GM19240 (cell line): ENCODE measurements around the gene WNT8A.

Experiments
- DNase-seq: peaks from one replicate; pipeline ENCODE4 v3.0.0; 2011; ENCODE audit warnings: low spot score; ENCODE audit not compliant: insufficient read length

The WNT8A gene

GRCh38 chr5:138082033-138082432, 1.8 kb upstream of the WNT8A start:
- DNase-seq = no peak

GRCh38 chr5:138091685-138092084, 7.9 kb downstream of the WNT8A start:
- no peak for DNase-seq

GRCh38 chr5:138092301-138092700, 8.5 kb downstream of the WNT8A start:
- no peak for DNase-seq

- DNase-seq = no peak
Measured at GRCh38 chr5:138093036-138093435, 9.2 kb downstream of the WNT8A start.

GRCh38 chr5:138095100-138095907, 11.5 kb downstream of the WNT8A start:
- no peak for DNase-seq

- DNase-seq = no peak
Measured at GRCh38 chr5:138096363-138096762, 12.5 kb downstream of the WNT8A start.

GRCh38 chr5:138096997-138097828, 13.4 kb downstream of the WNT8A start:
- no peak for DNase-seq

- no peak for DNase-seq
Measured at GRCh38 chr5:138102454-138103318, 18.9 kb downstream of the WNT8A start.

GRCh38 chr5:138103319-138103637, 19.4 kb downstream of the WNT8A start:
- no peak for DNase-seq

GRCh38 chr5:138105709-138106108, 21.9 kb downstream of the WNT8A start:
- no peak for DNase-seq

GRCh38 chr5:138107213-138107612, 23.4 kb downstream of the WNT8A start:
- no peak for DNase-seq

- DNase-seq = no peak
Measured at GRCh38 chr5:138109463-138110265, 25.8 kb downstream of the WNT8A start.

- DNase-seq = no peak
Measured at GRCh38 chr5:138110266-138110963, 26.6 kb downstream of the WNT8A start.

GRCh38 chr5:138111181-138111580, 27.3 kb downstream of the WNT8A start:
- DNase-seq = no peak

GRCh38 chr5:138111937-138112336, 28.1 kb downstream of the WNT8A start:
- DNase-seq = no peak

- DNase-seq = no peak
Measured at GRCh38 chr5:138115254-138115653, 31.4 kb downstream of the WNT8A start.

GRCh38 chr5:138128334-138128733, 44.5 kb downstream of the WNT8A start:
- no peak for DNase-seq

- no peak for DNase-seq
Measured at GRCh38 chr5:138129347-138129746, 45.5 kb downstream of the WNT8A start.

- DNase-seq = no peak
Measured at GRCh38 chr5:138132543-138132942, 48.7 kb downstream of the WNT8A start.
